Measurements from ENCODE around the gene TRIM8.
"Not testable (repeated sequence)": the region's sequence is repeated elsewhere in the genome, so short reads cannot be mapped to it uniquely, and the experiment has no call there.

Gene TRIM8

DNA sequence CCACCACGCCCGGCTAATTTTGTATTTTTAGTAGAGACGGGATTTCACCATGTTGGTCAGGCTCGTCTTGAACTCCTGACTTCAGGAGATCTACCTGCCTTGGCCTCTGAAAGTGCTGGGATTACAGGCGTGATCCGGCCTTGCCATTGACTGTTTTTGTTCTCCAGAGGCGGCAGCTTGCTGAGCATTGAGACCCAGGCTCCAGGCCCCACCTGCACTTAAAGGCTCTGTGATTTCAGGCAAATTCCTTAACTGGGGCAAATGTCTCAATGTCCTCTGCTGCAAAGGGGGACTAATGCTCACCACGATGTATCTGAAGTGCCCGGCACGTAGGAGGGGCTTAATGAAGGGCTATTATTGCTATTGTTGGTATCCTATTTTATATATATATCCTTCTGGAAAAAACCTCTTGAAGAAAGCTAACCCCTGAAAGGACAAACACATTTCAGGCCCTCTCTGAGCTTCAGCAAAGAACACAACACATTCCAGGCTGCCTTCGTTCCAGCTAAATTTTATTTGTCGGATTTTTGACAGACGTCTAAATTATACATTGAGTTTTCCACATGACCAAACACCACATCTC lies 29.0 kb downstream of the TRIM8 start:
- DNase-seq, result no peak

DNA sequence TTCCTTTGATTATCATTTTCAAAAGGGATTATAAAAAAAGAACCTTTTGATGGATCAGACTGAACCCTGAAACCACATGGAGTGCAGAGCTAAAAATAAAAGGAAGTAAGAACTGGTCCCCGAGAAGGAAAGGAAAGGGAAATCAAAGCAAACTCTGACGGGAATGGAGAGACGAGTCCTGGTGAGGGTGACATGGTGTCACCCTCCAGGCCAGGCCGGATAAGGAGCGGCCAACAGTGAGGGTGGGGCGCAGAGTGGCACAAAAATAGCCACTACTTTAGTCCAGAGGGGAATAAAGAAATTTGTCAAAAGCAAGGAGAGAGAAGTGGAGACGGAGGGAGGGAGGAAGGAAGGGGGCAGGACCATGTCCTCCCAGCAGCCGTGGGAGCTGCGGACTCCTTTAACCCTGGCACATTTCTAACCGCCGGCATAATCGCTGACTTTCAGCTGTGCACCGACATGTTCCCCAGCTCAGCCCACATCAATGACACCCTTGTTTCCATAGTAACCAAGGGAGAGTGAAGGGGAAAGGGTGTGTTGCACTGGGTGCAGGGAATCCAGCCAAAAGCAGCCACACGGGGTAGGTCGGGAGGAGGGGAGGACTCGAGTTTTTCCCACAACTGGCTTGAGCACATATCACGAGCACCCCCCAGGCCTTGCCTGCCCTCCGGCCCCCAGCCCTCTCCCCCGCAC lies 29.7 kb downstream of the TRIM8 start:
- DNase-seq, result no peak

DNA sequence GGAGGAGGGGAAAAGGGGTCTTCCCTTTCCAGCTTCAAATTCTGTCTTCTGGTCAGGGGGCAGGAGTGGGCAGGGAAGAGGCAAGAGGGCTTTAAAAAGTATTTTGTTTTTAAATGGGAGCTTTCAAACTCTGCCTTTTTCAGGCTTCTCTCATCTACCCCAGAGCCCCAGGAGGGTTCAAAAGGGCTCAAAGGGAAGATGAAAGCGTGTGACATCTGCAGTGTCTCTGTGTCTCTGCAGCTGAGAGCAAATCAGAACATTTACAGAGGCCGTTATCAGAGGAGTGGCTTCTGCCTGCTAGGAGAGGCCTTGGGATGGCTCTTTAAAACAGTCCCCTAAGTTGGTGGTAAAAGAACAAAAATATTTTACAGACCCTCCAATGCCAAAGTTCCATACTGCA lies 30.3 kb downstream of the TRIM8 start:
- no peak for DNase-seq

DNA sequence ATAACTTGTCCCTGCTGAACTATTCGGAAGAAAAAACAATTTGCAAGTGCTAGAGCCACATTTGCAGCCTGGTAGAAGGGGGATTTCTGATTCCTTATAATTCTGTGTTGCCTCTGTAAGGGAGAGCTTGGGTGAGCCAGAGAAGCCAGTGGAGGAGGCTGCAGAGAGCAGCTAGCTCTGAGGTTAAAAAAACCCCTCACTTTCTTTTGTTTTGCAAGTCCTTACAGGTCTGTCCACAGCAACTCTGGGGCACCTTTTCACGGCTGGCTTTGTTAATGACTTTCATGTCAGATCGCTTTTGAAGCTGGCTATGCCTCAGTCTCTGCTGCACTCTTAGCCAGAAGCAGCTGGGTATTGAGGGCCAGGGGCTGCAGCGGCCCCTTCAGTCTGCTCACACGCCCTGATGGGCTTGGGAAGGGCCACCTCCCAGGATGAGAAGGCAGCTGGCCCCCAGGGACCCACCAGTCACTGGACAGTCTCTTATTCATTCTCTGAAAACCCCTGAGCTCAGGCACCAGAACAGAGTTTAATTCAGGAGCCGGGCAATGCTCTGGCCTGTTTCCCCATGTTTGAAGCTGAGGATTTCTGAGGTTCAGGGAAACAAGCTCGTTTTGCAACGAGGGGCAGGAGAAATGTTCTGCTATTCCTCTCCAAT lies 30.9 kb downstream of the TRIM8 start:
- no peak for DNase-seq

DNA sequence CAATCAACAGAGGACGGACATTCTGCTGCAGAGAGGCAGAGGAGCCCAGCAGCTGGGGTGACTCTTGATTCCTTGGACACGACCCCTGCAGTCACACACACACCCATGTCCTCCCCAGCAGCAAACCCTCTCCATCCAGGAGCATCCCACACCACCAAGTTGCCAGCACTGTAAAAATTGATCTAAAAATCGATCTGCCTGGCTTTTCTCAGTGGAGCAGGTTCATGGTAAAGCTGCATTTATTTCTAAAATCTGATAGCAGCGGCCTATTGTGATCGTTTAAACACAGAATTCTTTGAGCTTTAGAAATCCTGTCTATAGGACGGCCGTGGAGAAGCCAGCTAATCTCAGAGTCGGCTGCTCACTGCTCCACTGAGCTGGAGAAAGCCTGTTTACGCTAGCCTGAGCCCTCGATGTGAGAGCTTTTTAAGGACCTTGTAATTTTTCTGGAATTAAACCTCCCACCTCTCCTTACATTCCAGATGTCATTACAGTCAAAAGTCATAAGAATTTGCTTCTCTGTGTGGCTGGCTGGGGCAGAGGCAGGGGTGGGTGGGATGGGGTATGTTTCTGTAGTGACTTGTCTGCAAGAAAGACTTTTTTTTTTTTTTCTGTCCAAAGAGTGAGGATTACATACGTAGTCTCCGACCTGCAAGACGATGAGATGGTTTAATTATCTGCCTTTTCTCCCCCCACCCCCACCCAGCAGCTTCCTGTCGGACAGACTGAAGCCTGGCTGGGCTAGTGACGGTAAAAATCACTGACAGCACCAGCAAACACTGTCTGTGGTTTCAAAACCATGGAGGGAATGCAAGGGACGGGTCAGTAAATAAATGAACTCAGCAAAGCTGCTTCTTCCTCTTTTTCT lies 31.6 kb downstream of the TRIM8 start:
- no peak for DNase-seq

DNA sequence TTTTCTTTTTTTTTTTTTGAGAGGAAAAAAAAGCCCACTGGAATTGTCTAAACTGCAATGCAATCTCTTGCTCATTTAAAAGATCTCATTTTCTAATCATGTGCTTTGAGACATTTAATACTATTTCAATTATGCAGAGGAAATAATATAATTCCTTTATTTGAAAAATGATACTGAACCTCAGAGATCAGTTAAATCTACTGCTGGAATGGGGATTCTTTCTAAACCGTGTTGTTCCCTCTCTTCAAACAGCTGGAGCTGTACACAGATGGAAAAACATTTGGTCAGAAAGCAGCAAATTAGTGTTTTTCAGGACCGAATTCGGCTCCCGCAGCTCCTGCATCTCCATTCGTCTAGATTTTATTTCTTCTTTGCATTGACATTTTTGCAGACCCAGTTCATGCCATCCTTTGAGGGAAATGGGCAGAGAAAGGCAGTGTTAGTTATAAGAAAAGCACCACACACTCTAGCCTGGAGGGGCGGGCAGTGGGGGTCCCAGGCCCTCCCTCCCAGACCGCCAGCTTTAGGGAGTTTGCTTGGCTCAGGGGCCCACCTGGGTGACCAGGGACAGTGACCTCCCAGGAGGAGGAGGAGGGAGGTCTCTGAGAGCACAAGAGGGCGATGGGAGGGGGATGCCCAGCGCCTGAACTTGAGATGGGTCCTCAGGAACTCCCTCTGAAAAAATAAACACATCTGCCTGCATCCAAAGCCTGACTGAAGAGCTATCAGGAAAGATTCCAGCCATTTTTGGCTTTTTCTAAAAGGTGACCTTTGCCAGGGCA lies 32.4 kb downstream of the TRIM8 start:
- no peak for DNase-seq

DNA sequence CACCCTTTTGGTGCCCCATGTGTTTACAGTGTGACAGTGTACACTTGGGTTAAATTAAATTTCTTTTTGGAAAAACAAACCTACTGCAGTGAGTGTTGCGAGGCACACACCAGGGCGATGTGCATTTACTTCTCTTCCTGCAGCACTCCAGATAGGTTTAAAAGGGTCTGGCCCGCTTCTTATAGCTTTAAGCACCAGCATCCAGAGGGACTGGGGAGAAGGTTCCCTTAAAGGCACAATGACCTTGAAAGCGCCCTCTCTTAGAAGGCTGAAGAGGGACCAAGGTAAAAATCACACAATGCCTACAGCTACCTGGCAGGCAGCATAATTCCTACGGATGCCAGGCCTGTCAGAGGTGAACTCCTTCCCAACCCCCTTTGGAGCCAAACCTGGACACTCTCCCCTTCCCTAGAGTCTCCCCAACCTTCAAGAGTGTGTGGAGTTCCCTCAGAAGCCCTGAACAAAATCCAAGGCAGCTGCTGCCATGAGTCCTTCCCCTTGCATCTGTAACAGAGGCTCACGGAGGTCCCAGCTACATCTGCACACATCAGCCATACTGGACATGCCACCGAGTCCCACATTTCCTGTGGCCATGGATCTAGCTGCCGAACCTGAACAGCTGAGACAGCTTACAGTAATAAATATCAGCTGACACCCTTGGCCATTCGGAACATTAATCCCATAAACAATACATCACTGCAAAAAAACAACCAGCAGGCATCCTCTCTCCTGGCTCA lies 33.2 kb downstream of the TRIM8 start:
- DNase-seq, result no peak

DNA sequence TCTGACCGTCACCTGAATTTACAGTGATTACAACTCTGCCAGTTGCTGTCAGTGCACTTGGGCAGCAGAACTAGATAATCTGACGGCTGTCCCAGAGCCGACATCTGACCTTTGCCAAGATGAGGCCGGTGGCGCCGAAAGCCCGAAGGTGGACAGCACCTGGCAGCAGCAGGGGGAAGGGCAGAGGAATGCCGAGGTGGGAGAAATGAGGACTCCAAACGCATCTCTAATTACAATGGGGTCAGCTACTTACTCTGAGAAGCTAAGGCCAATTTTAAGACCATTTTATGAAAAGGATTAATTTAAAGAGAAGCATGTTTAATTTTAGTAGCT lies 33.8 kb downstream of the TRIM8 start:
- DNase-seq, result no peak

DNA sequence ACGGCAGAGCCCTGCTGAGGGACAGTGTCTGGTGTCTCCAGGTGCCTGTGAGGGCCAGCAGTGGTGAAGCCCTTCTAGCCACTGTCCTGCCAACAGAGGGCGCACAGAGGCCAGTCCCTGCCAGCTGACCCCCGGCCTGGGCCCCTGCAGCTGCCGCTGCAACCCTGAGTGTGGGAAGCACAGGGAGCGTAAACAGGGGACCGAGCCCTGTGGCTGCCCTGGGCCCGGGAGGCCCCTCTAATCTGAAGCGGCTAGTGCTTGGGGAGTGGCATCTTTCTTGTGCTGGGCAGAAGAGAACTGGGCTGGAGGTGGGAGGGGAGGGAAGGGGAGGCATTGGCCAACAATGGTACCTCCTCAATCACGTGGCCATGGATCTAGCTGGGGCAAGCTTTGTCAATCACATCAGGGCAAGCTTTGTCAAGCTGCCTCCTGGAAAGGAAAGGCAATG lies 34.6 kb downstream of the TRIM8 start:
- DNase-seq, result no peak

DNA sequence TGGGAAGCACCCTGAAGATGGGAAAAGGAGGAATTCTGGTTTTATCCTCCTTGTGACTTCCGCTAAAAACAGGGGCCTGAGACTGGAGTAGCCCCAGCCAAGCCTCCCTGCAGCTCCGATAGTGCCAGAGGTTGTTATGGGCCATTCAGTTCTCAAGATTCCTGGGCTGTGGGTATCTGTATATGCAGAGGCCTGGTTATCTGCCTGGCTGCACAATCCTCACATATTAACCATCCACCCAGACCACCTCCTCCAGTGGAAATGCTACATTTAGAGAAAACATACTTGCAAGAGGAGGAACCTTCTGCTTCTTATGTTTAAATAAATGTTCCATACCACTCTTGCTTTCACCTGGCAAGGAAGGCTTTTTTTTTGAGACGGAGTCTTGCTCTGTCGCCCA lies 35.3 kb downstream of the TRIM8 start:
- no peak for DNase-seq

DNA sequence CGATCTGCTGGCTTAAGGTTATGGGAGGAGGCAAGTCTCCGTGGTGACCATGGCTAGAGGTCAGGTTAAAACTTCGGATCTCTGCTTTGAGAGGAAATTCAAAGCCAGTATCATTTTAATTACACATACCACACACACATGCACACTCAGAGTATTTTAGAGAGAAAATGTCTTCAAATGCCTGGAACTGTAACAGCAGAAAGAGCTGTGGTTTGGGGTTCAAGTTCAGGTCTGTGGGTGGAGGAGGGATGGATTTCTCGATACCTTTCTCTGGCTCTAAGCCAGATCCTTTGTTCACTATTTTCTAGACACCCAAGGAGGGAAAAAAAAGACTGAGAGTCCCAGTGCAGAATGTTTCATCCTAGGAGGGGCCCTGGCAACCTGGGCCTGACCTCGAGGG lies 37.4 kb downstream of the TRIM8 start:
- DNase-seq, result no peak

DNA sequence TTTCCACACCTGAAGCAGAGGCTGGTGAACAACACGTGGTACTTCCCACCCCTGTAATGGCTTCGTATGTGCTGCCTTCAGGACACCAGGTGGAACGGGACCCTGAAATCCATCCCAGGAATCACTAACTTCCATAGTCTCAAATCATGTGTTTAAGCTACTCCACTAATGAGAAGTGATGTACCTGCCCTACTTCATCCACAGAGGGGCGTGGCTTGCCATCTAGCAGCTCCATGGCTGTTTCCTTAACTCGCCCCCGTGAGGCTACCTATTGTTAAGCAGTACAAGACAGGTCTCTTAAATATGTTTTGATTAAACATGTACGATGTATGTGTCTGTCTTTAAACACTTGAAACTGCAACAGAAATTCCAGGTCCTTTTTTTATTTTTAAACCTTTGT lies 38.1 kb downstream of the TRIM8 start:
- no peak for DNase-seq

DNA sequence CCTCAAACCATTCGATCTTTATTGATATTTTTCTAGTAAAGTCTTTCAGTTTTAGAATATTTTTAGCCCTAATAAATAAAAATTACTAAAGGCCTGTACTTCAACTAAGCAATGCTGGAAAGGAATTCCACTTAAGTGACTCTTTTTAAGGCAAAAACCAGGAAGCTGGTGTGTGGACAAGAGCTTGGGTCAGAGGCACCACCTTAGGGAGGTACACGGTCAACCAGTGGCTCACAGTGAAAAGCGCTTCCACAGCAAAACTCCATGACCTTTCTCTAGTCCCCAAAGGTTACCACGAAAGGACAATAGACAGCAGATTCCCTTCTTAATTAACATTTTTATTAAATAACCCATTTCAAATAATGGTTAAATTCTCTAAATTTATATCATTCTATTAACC lies 38.7 kb downstream of the TRIM8 start:
- no peak for DNase-seq

DNA sequence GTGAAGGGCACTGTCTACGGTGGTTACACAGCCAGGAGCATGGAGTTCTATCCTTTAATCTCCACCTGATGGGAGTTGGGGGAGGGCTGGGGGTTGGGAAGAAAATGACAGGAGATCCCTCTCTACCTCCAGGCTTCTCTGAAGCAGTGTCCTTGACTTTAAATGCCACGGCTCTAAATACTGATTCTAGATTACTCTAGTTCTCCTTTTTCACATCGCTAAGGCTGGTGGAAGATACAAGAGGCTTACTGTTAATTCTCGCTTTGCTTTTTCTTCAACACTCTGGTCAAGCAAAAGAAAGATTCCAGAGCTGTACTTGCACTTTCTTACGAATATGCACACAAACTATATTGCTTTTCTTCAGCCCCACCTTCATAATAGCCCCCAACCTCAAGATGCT lies 39.5 kb downstream of the TRIM8 start:
- no peak for DNase-seq

DNA sequence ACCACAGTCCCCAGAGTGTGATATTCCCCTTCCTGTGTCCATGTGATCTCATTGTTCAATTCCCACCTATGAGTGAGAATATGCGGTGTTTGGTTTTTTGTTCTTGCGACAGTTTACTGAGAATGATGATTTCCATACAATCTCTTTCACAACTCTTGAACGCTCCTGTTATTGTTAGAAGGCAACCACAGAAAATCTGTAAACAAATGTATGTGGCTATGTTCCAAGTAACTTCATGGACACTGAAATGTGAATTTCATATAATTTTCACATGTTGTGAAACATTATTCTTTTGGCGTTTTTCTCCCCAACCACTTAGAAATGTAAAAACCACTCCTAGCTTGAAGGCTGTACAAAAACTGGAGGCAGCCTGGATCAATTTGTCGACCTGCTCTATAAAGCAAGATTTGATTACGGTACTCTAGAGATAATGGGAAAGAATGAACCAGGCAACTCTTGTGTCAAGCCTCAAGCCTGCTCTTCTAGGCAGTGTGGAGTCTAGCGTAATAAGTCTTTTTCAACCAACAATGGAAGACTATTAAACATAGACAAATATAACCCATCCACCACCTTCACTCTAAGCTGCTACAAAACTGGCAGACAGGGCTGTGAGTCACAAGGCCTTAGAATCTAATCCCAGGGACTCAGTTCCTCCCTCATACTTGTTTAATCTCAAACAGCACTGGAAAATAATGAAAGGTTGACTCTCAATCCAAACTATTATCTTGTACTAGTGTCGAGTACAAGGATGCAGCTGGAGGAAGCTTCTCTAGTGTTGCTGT lies 47.2 kb downstream of the TRIM8 start:
- DNase-seq, result no peak

DNA sequence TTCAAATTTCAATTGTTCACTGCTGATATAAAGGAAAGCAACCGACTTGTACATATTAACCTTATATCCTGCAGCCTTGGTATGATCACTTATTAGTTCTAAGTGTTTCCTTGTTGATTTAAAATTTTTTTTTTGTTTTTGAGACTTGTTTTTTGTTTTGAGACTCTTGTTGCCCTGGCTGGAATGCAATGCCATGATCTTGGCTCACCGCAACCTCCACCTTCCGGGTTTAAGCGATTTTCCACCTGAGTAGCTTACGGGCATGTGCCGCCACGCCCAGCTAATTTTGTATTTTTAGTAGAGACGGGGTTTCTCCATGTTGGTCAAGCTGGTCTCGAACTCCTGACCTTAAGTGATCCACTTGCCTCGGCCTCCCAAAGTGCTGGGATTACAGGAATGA lies 51.1 kb downstream of the TRIM8 start:
- not testable (repeated sequence) for DNase-seq

DNA sequence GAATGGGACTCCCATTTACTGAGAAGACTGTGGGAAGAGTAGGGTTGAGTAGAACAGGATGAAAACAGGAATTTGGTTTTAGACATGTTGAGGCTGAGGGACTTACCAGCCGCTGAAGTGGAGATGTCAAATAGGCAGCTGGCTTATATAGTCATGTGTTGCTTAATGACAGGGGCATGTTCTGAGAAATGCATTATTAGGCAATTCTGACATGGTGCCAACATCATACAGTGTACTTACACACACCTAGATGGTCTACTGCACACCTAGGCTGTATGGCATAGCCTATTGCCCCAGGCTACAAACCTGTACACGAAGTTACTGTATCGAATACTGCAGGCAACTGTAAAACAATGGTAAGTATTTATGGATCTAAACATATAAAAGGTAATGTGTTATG lies 52.5 kb downstream of the TRIM8 start:
- DNase-seq, result no peak

DNA sequence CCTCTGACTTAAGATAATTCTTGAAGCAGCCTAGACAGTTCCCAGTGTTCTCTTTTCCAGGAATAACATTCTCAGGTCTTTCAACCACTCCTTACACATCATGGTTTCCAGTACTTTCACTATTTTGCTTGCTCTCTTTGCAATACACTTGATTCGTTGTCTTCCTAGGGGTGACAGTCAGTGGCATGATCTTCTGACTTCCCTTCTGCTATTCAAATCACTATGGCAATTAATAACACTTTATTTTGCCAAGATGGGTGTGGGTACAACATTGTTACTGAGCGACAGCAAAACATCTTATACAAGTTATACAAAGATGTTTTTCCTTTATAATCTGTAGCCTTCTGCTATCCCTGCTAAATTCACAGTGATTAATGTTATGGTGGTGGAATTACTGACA lies 54.6 kb downstream of the TRIM8 start:
- no peak for DNase-seq

DNA sequence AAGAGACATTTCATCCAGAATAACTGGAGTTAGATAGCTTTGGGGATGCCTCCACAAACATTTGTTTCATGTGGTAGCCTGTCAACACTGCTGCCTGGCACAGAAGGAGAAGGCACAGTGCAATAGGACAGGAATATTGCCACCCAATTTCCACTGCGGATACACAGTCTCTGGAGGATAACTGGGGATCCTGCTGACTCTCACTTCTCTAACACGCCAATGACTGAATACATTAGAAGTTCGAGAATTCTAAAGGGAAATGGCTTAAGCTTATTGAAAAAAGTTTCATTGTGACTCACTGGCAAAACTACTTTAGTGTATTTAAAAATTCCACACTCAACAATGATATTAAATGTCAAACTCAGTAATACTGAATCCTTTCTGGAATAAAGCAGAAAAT lies 57.0 kb downstream of the TRIM8 start:
- no peak for DNase-seq

DNA sequence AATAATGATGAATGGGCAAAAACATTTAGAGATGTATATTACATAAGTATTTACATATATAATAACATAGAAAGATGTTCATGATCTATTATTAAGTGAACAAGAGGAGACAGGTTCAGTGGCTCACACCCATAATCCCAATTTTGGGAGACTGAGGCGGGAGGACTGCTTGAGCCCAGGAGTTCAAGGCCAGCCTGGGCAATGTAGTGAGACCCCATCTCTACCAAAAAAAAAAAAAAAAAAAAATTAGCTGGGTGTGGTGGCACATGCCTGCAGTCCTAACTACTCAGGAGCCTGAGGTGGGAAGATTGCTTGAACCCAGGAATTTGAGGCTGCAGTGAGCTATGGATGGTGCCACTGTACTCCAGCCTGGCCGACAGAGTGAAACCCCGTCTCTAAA lies 57.5 kb downstream of the TRIM8 start:
- no peak for DNase-seq

DNA sequence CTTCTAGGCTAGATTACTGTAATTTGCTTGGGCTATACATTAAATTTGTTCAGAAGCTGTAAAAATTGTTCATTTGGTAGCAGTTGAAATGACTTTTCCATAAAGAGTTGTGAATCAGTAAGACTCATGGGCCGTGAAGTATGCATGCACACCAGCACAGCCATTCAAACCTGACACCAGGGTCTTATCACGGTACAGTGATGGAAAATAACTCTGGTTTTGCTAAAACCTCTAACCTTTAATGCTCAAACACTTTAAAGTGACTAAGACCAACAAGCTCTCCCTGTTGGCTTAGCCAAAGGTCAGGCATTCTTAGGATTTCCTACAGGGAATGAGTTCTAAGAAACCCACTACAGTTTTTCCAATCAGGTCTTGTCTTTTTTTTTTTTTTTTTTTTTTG lies 58.5 kb downstream of the TRIM8 start:
- DNase-seq, result no peak

All from GOT3 (cell line).